Sciatic nerve (tissue), 2 donors: ENCODE data around the gene TRAF2. TPM values are rescaled to one million over a fixed set of nuclear protein-coding genes. Genes with fewer than 3 reads are reported as not detected.
"Not testable (repeated sequence)": the region's sequence is repeated elsewhere in the genome, so short reads cannot be mapped to it uniquely, and the experiment has no call there.

ENCODE experiments used
- ATAC-seq: fragments of 200-7000 bp; cut with Tn5 transposase; one replicate; pipeline ENCODE4 v1.9.1; 2020; ENCODE audit warnings: mild to moderate bottlenecking, moderate library complexity
- DNase-seq: peaks from one replicate; pipeline ENCODE4 v3.0.0-alpha.2; 2020; ENCODE audit warnings: low spot score
- intact Hi-C: fragments of 100-400 bp; cut with DNase I; formaldehyde crosslinking; loops from one replicate; pipeline ENCODE4 v1.14.2; 2022
- total RNA-seq: library from RNA; stranded (reverse); fragmentation: NEBNext Ultra II Directional; extraction: Animal tissue kit (Norgen Biotek cat#: 25700); gene quantifications from one replicate; pipeline ENCODE4 v1.2.1, GENCODE V29; 2021
- donor health status: DM: no; HTN: no; CAD: no.
- donor health status: DM: no; HTN: no; CAD: no.

TRAF2 gene
- total RNA-seq, 1 donor from 2014 or later: 17.0 TPM

DNA sequence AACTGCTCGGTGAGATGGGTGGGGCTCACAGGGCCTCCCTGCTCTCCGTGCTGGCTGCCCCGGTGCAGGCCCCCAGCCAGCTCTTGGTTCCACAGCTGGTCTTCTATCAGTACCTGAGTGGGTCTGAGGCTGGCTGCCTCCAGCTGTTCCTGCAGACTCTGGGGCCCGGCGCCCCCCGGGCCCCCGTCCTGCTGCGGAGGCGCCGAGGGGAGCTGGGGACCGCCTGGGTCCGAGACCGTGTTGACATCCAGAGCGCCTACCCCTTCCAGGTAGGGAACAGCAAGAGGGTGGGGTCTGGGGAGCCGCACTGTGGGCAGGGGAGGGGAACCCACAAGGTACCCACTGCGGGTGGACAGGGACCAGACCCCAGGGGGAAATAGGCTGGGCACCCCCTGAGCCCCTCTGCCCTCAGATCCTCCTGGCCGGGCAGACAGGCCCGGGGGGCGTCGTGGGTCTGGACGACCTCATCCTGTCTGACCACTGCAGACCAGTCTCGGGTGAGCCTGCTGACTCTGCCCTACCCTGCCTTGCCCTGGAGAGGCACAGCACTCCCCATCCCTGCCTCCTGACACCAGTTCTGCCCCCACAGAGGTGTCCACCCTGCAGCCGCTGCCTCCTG, 31.4 kb upstream of the TRAF2 start:
- DNase-seq: peak; percentile 57
- no peak for ATAC-seq
- intact Hi-C loops: no loop called here

DNA sequence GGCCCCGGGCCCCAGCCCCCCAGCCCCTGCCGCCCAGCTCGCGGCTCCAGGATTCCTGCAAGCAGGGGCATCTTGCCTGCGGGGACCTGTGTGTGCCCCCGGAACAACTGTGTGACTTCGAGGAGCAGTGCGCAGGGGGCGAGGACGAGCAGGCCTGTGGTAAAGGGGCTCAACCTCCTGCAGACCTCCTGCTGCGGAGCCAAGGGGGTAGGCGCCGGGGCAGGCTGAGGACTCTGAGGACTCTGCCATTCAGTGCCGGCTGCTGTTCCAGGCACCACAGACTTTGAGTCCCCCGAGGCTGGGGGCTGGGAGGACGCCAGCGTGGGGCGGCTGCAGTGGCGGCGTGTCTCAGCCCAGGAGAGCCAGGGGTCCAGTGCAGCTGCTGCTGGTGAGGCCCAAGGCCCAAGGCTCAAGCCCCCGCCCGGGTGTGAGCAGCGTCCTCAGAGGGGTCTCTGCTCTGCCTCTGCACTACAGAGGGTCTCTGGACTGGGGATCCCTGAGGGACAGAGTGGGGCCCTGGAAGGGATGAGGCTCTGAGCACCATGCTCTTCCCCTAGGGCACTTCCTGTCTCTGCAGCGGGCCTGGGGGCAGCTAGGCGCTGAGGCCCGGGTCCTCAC, 30.7 kb upstream of the TRAF2 start:
- intact Hi-C loops: no loop called here
- peak; percentile 57 for DNase-seq
- ATAC-seq: no peak

DNA sequence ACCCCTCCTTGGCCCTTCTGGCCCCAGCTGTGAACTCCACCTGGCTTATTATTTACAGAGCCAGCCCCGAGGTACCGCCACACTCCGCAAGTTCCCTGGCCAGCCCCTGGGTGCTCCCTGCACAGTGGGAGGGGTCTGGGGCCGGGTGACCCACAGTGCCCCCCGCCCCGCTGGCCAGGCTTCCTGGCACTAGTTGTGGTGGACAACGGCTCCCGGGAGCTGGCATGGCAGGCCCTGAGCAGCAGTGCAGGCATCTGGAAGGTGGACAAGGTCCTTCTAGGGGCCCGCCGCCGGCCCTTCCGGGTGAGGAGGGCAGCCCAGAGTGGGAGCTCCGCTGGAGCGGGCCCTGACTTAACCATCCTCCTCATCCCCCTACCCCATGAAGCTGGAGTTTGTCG, 30.2 kb upstream of the TRAF2 start:
- DNase-seq (peak; percentile 59), ATAC-seq (no peak)
- intact Hi-C loops: no loop called here

DNA sequence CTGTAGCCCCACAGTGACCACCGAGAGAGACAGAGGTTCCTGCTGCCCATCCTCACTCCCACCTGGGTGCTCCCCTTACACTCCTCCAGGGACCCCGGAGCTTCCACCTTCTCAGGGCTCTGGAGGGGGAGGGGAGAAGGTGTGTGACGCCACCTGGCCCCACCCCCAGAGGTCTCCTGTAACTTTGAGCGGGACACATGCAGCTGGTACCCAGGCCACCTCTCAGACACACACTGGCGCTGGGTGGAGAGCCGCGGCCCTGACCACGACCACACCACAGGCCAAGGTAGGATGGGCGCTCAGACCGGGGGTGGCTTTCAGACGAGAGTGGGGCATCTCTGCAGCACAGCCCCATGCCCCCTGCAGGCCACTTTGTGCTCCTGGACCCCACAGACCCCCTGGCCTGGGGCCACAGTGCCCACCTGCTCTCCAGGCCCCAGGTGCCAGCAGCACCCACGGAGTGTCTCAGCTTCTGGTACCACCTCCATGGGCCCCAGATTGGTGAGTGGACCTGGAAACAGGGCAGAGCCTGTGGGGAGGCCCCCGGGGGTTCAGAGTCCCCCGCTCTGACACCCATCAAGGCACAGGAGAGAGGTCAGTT, 29.7 kb upstream of the TRAF2 start:
- no peak for ATAC-seq
- intact Hi-C loops: no loop called here
- peak; percentile 44 for DNase-seq

DNA sequence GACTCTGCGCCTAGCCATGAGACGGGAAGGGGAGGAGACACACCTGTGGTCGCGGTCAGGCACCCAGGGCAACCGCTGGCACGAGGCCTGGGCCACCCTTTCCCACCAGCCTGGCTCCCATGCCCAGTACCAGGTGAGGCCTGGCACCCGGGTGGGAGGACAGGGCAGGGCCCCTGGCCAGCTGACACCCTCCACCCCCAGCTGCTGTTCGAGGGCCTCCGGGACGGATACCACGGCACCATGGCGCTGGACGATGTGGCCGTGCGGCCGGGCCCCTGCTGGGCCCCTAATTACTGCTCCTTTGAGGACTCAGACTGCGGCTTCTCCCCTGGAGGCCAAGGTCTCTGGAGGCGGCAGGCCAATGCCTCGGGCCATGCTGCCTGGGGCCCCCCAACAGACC, 29.1 kb upstream of the TRAF2 start:
- no peak for ATAC-seq
- DNase-seq: peak; percentile 55
- intact Hi-C loops: no loop called here

DNA sequence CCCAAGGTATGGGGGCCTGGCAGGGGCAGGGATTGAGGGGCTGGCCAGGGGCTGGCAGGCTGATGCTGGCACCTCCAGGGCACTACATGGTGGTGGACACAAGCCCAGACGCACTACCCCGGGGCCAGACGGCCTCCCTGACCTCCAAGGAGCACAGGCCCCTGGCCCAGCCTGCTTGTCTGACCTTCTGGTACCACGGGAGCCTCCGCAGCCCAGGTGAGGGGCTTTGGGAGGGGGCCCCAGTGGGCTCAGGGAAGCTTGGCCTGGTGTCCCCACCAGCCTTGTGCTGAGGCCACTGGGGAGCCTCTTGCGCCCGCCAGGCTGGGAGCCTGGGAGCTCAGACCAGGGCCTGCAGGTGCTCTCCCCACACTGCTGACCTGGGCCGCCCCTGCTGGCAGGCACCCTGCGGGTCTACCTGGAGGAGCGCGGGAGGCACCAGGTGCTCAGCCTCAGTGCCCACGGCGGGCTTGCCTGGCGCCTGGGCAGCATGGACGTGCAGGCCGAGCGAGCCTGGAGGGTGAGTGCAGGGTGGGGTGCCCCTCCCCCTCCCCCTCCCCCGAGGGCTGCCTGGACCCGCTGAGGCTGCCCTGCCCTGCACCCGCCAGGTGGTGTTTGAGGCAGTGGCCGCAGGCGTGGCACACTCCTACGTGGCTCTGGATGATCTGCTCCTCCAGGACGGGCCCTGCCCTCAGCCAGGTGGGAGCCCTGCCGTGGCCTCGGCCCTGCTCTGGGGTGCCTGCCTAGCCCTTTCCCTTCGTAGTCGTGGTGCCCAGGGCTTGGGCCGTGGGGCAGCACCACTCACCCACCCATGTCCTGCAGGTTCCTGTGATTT, 28.5 kb upstream of the TRAF2 start:
- no peak for ATAC-seq
- intact Hi-C loops: no loop called here
- peak; percentile 53 for DNase-seq

DNA sequence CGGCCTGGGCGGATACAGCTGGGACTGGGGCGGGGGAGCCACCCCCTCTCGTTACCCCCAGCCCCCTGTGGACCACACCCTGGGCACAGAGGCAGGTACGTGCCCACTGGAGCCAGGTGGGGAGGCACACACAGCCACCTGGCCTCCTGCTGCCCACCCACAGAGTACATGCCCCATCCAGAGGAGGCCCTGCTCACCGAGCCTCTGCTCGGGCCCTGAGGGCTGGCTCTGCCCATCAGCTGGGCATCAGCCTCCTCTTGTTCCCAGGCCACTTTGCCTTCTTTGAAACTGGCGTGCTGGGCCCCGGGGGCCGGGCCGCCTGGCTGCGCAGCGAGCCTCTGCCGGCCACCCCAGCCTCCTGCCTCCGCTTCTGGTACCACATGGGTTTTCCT, 27.9 kb upstream of the TRAF2 start:
- no peak for DNase-seq
- intact Hi-C loops: no loop called here
- ATAC-seq: no peak

DNA sequence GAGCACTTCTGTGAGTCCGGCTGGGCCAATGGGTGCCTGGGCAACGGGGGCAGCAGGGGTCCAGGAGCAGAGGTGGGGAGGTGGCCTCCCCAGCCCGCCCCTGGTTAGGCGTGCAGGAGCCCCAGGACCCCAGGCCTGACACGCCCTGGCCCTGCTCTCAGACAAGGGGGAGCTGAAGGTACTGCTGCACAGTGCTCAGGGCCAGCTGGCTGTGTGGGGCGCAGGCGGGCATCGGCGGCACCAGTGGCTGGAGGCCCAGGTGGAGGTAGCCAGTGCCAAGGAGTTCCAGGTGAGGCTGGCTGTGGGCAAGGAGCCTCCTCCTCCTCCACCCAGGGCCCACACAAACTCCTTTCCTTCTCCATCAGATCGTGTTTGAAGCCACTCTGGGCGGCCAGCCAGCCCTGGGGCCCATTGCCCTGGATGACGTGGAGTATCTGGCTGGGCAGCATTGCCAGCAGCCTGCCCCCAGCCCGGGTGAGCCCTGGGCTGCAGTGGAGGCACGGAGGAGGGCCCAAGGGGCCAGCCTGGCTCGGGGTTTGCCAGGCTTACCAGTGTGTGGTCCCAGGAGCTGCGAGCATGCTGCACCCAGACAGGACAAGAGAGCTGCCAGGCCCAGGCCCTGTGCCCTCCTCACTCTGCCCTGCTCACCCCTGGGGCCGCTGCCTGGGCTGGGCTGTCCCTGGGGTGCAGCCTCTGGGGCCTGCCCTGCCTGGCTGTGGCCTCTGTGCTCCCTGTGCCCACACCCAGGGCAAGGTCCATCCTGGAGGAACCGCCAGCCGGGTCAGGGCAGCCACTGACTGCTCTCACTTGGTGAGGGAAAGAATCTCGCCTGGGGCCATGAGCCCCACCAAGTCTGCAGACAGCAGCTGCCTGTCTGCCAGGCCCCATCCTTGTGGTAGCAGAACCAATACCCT, 27.2 kb upstream of the TRAF2 start:
- DNase-seq (peak; percentile 62), ATAC-seq (peak; percentile 22)
- intact Hi-C loops: no loop called here

DNA sequence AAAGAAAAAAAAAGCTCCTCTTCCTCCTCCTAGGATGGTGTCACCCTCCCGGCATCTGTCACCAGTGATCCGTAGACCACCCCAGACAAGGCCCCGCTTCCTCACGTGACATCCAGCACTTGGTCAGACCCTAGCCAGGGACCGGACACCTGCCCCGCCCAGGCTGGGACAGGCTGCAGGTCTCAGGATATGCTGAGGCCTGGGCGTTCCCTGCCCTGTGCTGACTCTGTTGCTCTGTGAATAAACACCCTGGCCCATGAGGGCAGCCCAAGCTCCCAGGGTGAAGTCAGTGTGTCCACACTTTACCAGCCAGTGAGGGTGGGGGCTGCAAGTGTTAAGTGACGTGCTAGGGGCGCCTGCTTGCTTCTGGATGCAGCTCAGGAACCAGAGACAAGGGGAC, 25.8 kb upstream of the TRAF2 start:
- no peak for ATAC-seq
- intact Hi-C loops: no loop called here
- DNase-seq: no peak

DNA sequence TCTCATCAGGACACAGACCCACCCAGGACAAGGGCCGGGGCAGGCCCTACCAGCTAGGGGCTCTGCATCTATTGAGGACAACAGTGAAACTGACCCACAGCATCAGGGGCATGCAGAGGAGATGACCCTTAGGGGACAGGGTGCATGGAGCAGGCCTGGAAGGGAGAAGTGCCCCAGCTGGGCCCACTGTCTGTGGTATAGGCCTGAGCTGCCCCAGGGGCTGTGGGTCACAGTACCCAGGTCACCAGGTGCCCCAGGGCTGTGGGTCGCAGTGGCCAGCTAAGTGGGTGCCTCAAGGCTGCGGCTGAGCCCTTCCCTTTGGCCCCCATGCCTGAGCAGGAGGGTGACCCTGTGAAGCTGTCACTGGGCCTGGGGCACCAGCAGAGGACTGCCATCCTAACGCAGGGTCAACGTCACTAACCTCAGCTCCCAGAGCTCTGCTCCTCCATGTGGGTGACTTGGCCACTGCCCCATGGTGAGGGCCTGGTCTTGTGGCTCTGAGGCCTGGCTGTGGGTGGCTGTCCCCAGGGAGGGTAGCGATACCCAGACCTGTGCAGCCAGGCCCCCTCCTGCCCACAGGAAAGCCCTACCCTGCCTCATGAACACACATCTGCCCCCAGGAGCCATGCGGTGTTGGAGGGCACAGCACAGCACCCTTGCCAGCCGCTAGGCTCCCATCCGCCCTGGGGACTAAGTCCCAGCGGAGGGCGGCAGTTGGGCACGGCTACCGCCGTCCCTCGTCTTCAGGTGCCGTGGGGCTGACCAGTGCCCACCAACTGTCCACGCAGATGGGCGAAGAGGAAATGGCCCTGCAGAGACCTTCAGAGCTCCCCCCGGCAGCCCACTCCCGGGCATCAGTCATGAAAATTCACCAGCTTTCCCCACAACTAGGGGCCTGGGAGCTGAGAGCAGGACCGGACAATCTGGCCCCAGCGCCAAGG, 25.1 kb upstream of the TRAF2 start:
- intact Hi-C loops: no loop called here
- ATAC-seq: no peak
- DNase-seq: no peak

DNA sequence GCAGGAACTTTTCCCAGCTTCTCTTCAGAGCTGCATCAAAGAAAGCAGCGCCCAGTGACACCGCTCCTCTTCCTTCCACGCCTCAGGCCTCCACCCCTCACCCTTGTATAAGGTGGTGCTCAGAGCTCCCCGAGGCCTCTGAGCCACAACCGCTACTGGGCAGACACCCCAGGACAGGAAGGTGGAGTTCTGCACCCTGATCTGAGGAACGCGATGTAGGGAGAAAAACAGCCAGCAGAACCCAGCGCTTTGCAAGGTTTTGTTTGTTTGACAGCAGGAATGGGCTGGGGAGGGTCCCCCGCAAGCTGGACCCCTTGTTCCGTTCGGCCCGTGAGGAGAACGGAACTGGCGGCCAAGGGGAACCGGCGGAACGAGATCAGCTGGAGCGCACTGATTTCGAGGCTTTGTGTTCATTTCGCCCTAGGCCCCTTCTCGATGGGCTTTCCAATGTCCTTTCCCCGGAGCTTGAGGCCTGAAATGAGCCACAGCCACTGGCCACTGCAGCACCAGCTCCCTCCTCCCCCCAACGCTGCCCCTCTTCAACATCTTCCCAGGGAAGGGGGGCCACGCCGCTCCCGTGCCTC, 24.4 kb upstream of the TRAF2 start:
- ATAC-seq (no peak), DNase-seq (no peak)
- intact Hi-C loops: no loop called here

DNA sequence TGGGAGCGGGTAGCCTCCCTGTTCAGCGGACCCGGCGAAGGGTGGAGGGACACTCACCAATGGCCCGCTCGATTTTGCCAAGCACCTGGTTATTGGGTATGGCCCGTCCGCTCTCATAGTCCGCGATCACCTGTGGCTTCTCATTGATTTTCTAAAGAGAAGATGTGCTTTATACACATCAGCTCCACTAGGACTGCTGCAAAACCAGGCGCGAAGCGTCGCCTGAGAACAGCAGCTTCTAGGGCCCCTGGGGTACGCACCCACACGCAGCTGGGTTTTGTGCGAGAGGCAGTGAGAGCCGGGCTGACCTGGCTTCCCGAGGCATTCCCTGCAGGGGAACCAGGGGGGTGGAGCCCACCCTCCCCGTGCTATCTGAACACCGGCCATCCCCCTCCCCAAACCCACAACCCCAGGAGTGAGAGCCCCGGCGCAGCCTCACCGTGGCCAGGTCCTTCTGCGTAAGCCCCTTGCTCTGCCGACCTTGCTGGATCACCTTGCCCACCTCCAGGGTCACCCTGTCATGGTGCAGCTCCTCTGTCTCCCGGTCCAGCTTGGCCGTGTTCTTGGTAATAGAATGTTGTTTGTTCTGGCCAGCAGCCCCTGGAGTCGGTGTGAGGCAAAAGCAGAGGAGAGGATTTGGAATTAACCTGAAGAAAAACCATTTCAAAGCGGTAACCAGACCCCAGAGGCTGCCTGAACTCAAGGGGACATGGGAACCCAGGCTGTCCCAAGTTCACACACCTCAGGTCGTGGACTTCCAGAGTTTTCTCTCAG, 23.3 kb upstream of the TRAF2 start:
- DNase-seq (peak; percentile 56), ATAC-seq (no peak)
- intact Hi-C loops: no loop called here

DNA sequence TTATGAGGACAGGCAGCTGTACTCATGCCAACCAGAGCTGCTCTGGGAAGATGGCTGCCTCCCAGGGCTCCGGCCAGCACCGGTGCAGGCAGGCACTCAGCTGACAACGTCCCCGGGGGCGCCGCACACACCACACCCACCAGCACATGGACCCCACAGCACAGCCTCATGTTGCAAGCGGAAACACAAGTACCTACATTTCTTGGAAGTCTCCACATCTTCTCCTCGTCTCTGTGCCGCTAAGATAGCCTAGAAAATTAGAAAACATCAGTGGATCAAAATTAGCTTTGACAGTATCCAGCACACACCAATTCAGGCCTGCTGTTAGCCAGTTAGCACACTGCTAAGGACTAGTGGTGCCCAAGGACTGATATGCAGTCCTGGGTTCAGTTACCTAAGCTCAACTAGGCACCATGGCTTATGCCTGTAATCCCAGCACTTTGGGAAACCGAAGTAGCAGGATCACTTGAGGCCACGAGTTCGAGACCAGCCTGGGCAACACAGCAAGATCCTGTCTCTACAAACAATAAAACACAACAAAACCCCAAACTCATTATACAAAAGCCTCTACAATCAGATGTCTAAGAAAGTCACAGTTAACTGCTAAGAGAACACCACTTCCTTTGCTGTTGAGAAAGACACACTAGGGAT, 22.6 kb upstream of the TRAF2 start:
- DNase-seq (peak; percentile 54), ATAC-seq (no peak)
- intact Hi-C loops: no loop called here

DNA sequence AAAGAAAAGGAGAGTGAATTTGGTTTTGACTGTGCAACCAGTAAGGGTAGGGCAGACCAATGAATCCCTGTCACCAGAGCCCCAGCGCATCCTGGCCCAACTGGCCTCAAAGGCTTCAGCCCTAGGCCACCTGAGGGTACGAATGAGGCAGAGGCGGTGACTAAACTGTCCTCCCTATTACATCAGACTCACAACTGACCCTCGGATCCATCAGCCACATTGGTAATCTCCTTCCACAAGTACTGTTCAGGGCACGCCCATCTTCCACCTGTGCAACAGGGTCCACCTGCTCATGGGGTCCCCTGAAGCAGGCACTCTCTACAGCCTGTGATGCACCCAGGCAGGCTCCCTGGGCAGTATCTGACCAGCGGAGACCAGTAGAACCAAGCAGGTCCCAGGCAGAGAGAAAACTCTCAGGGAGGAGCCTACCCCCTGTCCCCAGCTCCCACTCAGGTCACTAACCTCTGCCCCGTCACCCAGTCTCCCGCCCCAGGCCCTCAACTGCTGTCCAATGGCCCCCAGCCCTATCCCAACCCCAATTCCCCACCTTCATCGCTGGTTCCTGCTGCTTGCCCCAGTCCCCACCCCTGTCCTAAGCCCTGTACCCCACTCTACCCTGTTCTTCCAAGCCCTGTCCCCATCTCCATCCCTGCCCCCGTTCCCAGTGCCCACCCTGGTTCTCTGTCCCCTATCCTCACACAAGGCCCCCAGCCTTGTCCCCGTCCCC, 21.1 kb upstream of the TRAF2 start:
- no peak for DNase-seq
- intact Hi-C loops: no loop called here
- no peak for ATAC-seq

DNA sequence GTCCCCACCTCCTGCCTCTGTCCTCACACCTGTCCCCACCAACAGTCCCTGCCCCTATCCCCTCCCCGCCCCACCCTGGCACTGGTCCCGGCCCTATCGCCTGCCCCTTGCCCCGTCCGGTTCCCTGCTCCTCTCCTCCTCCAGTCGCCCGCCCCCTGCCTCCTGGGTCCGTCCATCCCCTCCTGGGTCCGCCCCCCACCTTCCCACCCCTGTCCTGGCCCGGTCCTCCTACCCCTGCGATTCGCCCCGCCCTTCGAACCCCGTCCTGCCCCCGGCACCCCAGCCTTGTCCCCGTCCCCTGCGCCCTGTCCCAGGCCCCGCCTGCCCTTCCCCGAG, 20.6 kb upstream of the TRAF2 start:
- intact Hi-C loops: no loop called here
- peak; percentile 2 for ATAC-seq
- peak; percentile 68 for DNase-seq

DNA sequence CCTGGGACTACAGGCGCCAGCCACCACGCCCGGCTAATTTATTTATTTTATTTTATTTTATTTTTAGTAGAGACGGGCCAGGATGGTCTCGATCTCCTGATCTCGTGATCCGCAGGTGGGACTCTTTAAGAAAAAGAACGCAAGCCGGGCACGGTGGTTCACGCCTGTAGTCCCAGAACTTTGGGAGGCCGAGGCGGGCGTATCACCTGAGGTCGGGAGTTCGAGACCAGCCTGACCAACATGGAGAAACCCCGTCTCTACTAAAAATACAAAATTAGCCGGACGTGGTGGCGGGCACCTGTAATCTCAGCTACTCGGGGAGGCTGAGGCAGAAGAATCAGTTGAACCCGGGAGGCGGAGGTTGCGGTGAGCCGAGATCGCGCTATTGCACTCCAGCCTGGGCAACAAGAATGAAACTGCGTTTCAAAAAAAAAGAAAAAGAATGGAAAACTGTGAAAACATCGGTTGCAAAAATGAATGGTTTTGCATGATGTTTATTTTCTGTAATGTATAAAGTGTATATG, 19.4 kb upstream of the TRAF2 start:
- intact Hi-C loops, ATAC-seq: not testable (repeated sequence)
- DNase-seq: peak; percentile 56
